ENCODE results near the gene ANKS1B. TPM values are rescaled to one million over a fixed set of nuclear protein-coding genes. Genes with fewer than 3 reads are reported as not detected.

ANKS1B gene
- polyA plus RNA-seq, 3 donors, result not detected

DNA sequence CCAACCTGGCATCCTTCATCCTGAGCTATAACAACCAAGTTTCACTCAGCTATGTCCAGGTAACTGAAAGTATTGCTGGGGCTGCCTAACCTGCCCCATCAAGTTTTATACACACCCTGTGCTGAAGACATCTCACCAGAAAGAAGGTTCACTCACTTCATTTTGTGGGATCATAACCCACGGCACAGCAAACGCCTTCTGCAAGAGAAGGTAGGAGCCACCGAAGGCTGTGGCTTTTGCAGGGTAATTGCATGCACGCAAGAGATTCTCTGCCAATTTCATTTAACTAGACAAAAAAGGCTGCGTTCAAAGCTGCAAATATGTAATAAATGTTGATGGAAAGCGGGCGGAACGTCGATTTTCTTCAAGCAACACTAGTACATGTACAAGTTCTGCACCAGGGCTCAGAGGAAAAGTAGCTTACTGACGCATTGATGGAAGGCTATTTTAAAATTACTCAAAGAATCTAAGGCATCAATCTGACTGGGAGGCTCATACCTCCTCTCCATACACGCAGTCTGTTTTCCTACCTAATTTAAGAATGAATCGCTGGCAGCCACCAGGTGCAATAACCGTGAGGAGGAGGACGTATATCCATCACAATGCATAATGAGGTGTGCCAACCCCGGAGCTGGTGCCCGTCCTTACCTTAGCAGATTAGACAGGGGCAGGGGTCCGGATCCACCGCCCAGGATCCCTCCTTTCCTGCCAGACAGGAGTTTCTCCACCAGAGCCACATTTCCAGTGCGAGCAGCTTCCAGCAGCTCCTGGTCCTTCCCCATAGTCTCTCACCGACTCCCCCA is 1.1 kb downstream of the ANKS1B start:
- TF ChIP-seq, protein P1, sequence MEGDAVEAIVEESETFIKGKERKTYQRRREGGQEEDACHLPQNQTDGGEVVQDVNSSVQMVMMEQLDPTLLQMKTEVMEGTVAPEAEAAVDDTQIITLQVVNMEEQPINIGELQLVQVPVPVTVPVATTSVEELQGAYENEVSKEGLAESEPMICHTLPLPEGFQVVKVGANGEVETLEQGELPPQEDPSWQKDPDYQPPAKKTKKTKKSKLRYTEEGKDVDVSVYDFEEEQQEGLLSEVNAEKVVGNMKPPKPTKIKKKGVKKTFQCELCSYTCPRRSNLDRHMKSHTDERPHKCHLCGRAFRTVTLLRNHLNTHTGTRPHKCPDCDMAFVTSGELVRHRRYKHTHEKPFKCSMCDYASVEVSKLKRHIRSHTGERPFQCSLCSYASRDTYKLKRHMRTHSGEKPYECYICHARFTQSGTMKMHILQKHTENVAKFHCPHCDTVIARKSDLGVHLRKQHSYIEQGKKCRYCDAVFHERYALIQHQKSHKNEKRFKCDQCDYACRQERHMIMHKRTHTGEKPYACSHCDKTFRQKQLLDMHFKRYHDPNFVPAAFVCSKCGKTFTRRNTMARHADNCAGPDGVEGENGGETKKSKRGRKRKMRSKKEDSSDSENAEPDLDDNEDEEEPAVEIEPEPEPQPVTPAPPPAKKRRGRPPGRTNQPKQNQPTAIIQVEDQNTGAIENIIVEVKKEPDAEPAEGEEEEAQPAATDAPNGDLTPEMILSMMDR (IDR thresholded peaks at IDR 0.05), result no peak
- H3K4me3 Mint-ChIP-seq, result peak overlapping the region in 1 of 2 donors; percentile 84
- Histone ChIP-seq H3K4me1 (ENCODE audit: control insufficient read depth in 1 of 2, insufficient read depth in 2 of 2, low read length in 2 of 2) (no peaks in the 10 kb centered on the region), H3K9me3 (replicated peaks in 1 of 2; ENCODE audit: control insufficient read depth in 1 of 2, insufficient read depth in 1 of 2, low read length in 2 of 2) (peaks cover 0 to 4% of the 10 kb centered on the region in 2 donors), H3K9ac (ENCODE audit: insufficient read depth, low read length, poor library complexity, severe bottlenecking) (no peak overlapping the region), H3K4me2 (replicated peaks; ENCODE audit: extremely low read depth, low read length, poor library complexity, severe bottlenecking) (no peak overlapping the region), H3K4me3 (replicated peaks in 1 of 3; ENCODE audit: low read depth in 2 of 3, low read length in 3 of 3) (no peak overlapping the region), H3K79me2 (ENCODE audit: insufficient read depth, low read length) (no peaks in the 10 kb centered on the region), H3K27ac (ENCODE audit: low read depth in 1 of 2, low read length in 2 of 2) (no peak overlapping the region), H4K20me1 (ENCODE audit: insufficient read depth, low read length) (no peaks in the 10 kb centered on the region), H3K27me3 (ENCODE audit: control insufficient read depth in 2 of 2, insufficient read depth in 2 of 2, low read length in 2 of 2) (peaks cover 54 to 60% of the 10 kb centered on the region in 2 donors), H3K36me3 (replicated peaks in 1 of 2; ENCODE audit: control insufficient read depth in 1 of 2, insufficient read depth in 2 of 2, low read length in 2 of 2) (no peaks in the 10 kb centered on the region), H2AFZ (ENCODE audit: insufficient read depth, low read depth, low read length, poor library complexity, severe bottlenecking) (no peak overlapping the region)
- 39% methylated on average over 6 of the region's 20 CpGs for WGBS (ENCODE audit: insufficient coverage)
- H3K9me3 Mint-ChIP-seq, result peaks cover 0 to 15% (median 3%) of the 10 kb centered on the region in 7 donors
- H3K4me1 Mint-ChIP-seq, result peaks cover 7% of the 10 kb centered on the region
- intact Hi-C loops (cut with micrococcal nuclease), result no loop called here
- no peak for DNase-seq
- no peaks in the 10 kb centered on the region for H3K36me3 Mint-ChIP-seq
- H3K27ac Mint-ChIP-seq, result no peak overlapping the region
- peaks cover 45 to 54% (median 51%) of the 10 kb centered on the region in 3 donors for H3K27me3 Mint-ChIP-seq (ENCODE audit: low read depth in 3 of 3)

DNA sequence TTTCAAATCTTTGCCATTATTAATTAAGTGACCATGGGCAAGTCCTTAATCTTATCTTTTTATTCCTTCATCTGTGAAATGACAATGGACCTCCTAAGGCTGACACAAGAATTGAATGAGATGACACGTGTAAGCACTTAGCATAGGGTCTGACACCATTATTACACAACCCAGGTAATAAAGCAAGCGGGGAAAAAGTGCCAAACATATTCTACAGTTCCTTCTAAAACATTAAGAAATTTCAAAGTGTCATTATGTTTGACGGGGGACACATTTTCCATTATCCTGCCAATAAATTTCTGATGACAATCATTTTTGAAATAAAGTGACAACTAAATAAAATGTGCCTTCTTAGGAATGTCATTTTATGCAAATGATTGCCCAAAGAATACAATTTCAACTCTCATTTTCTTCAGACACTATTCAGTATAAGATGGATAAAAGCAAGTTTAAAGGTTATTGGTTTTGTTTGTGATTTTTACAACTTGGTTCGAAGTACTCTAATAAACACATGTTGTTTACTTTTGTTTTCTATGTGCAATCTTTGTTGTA is 3.0 kb downstream of the ANKS1B start:
- Histone ChIP-seq H3K27me3 (ENCODE audit: control insufficient read depth in 2 of 2, insufficient read depth in 2 of 2, low read length in 2 of 2) (peaks cover 52 to 57% of the 10 kb centered on the region in 2 donors), H3K4me1 (ENCODE audit: control insufficient read depth in 1 of 2, insufficient read depth in 2 of 2, low read length in 2 of 2) (no peaks in the 10 kb centered on the region), H3K9me3 (replicated peaks in 1 of 2; ENCODE audit: control insufficient read depth in 1 of 2, insufficient read depth in 1 of 2, low read length in 2 of 2) (peaks cover 0 to 4% of the 10 kb centered on the region in 2 donors), H3K79me2 (ENCODE audit: insufficient read depth, low read length) (no peaks in the 10 kb centered on the region), H3K4me2 (replicated peaks; ENCODE audit: extremely low read depth, low read length, poor library complexity, severe bottlenecking) (no peak overlapping the region), H4K20me1 (ENCODE audit: insufficient read depth, low read length) (no peaks in the 10 kb centered on the region), H3K9ac (ENCODE audit: insufficient read depth, low read length, poor library complexity, severe bottlenecking) (no peak overlapping the region), H3K27ac (ENCODE audit: low read depth in 1 of 2, low read length in 2 of 2) (no peak overlapping the region), H2AFZ (ENCODE audit: insufficient read depth, low read depth, low read length, poor library complexity, severe bottlenecking) (no peak overlapping the region), H3K36me3 (replicated peaks in 1 of 2; ENCODE audit: control insufficient read depth in 1 of 2, insufficient read depth in 2 of 2, low read length in 2 of 2) (no peaks in the 10 kb centered on the region), H3K4me3 (replicated peaks in 1 of 3; ENCODE audit: low read depth in 2 of 3, low read length in 3 of 3) (no peak overlapping the region)
- intact Hi-C loops (cut with micrococcal nuclease), result no loop called here
- H3K36me3 Mint-ChIP-seq, result no peaks in the 10 kb centered on the region
- peaks cover 0 to 14% (median 3%) of the 10 kb centered on the region in 7 donors for H3K9me3 Mint-ChIP-seq
- H3K4me1 Mint-ChIP-seq, result peaks cover 7% of the 10 kb centered on the region
- H3K27ac Mint-ChIP-seq, result no peak overlapping the region
- peaks cover 42 to 53% (median 52%) of the 10 kb centered on the region in 3 donors for H3K27me3 Mint-ChIP-seq (ENCODE audit: low read depth in 3 of 3)
- DNase-seq, result no peak
- H3K4me3 Mint-ChIP-seq, result peak overlapping the region in 1 of 2 donors; percentile 5
- TF ChIP-seq, protein P1 (IDR thresholded peaks at IDR 0.05), result no peak
- no CpG with 5 or more reads among the region's 4 CpGs for WGBS (ENCODE audit: insufficient coverage)

Measured in CD14-positive monocyte (primary cell).